Thyroid gland (tissue), 4 donors: Measurements from ENCODE around the gene SDR42E1. TPM values are rescaled to one million over a fixed set of nuclear protein-coding genes. Genes with fewer than 3 reads are reported as not detected.

ENCODE experiments used
- DNase-seq, 2 donors: peaks; one replicate each; pipeline ENCODE4 v3.0.0-alpha.2; 2019
- H3K27ac ChIP-seq, 3 donors: fragments of 200-600 bp; sonication (generic); 1 replicate in 2 of 3; 2 replicates in 1 of 3; pipeline ENCODE4 v1.5.1; 2016 to 2019; ENCODE audit warnings: mild to moderate bottlenecking in 1 of 3, moderate library complexity in 1 of 3
- H3K27me3 ChIP-seq: fragments of 200-600 bp; sonication (generic); one replicate; pipeline ENCODE4 v1.5.1; 2019
- H3K36me3 ChIP-seq, 2 donors: fragments of 200-600 bp; sonication (generic); one replicate each; pipeline ENCODE4 v1.5.1; 2016 to 2019
- H3K4me1 ChIP-seq, 2 donors: fragments of 200-600 bp; sonication (generic); one replicate each; pipeline ENCODE4 v1.5.1; 2017 to 2019
- H3K4me3 ChIP-seq, 3 donors: fragments of 200-600 bp; sonication (generic); replicated peaks in 1 of 3; 1 replicate in 2 of 3; 2 replicates in 1 of 3; pipeline ENCODE4 v1.5.1; 2016; ENCODE audit warnings: mild to moderate bottlenecking in 1 of 3
- H3K9me3 ChIP-seq: fragments of 200-600 bp; sonication (generic); one replicate; pipeline ENCODE4 v1.5.1; 2017
- CTCF ChIP-seq, 6 experiments: fragments of 200-600 bp in 3 of 6; fragments of 450-650 bp in 3 of 6; sonication (generic) in 3 of 6; IDR thresholded peaks; one replicate each; pipeline ENCODE4 v1.5.1; 2016 to 2019; ENCODE audit warnings: antibody characterized with exemption in 6 of 6, mild to moderate bottlenecking in 2 of 6, inconsistent platforms in 1 of 6, moderate library complexity in 1 of 6
- POLR2A ChIP-seq, 2 donors: fragments of 450-650 bp; IDR thresholded peaks; one replicate each; pipeline ENCODE4 v1.6.1; 2017; ENCODE audit warnings: antibody characterized with exemption in 2 of 2, mild to moderate bottlenecking in 2 of 2, moderate library complexity in 1 of 2
- WGBS, 2 donors: methylation state at CpG; one replicate each; pipeline ENCODE4 v1.1.5; 2017; 5-methylcytosine and 5-hydroxymethylcytosine counted together
- intact Hi-C: fragments of 100-400 bp; cut with DNase I; formaldehyde crosslinking; loops from one replicate; pipeline ENCODE4 v1.15.1; 2023
- total RNA-seq, 4 donors: library from RNA; depleted of rRNA; stranded (reverse); fragments of >200 nt; gene quantifications; one replicate each; pipeline ENCODE4 v1.2.3, GENCODE V29; 2016

Gene SDR42E1
- total RNA-seq, 4 donors from 2014 or later: 4.3 to 8.8 (median 8.0) TPM

GRCh38 chr16:81945665-81946064 is 65.6 kb downstream of the SDR42E1 start:
- H3K27me3 ChIP-seq: no peaks in the 10 kb centered on the region
- H3K4me1 ChIP-seq: no peaks in the 10 kb centered on the region
- intact Hi-C loops: no loop called here
- TF ChIP-seq CTCF (IDR thresholded peaks at IDR 0.05) (no peak), POLR2A (IDR thresholded peaks at IDR 0.05) (no peak)
- H3K9me3 ChIP-seq: no peaks in the 10 kb centered on the region
- WGBS, 2 donors: 95% methylated on average over 1 of the region's 1 CpG
- H3K27ac ChIP-seq: no peak overlapping the region
- no peak for DNase-seq
- H3K4me3 ChIP-seq: no peak overlapping the region
- H3K36me3 ChIP-seq: no peaks in the 10 kb centered on the region

- intact Hi-C loops: no loop called here
These were observed 69.2 kb downstream of the SDR42E1 start for GRCh38 chr16:81942007-81942601.

DNA sequence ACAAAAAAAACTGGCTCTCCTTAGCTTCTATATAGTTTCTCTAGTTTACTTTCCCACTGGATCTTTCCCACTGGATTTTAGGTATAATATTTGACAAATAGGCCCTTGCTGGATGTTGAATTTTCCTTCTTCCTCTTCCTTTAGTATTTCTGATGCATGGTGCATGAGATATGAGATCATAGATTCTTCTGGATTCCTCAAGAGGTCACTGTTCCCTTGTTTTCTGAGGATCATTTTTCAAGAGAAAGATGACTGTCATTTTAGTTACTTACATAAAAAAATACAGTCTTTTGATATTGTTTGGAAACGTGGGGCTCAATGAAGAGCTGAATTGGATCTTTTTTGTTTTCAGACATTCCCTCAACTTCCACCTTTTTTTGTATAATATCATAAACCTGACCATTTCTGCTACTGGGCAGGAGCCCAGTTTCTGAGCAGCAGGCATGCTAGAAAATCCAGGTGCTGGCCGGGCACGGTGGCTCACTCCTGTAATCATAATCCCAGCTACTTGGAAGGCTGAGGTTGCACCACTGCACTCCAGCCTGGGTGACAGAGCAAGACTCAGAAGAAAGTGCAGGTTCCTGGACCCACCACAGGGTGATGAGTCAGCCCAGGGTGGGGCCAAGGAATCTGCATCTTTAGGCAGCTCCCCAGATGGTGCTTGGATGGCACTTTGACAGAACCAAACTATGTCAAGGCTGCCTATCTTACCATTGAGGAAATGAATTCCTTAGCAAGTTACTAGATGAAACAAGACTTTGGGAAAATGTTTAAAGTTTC is 70.3 kb downstream of the SDR42E1 start:
- intact Hi-C loops: no loop called here
- Histone ChIP-seq H3K4me3 (no peak overlapping the region), H3K9me3 (no peaks in the 10 kb centered on the region), H3K36me3 (no peaks in the 10 kb centered on the region), H3K27me3 (no peaks in the 10 kb centered on the region), H3K27ac (no peak overlapping the region), H3K4me1 (no peaks in the 10 kb centered on the region)
- WGBS, 2 donors: 45 to 46% methylated on average over 3 of the region's 3 CpGs
- TF ChIP-seq CTCF (IDR thresholded peaks at IDR 0.05) (peak in 3 of 6 experiments; percentile 23 to 36 (median 35)), POLR2A (IDR thresholded peaks at IDR 0.05) (no peak)
- no peak for DNase-seq

More at GRCh38 chr16:81942007-81942601, 69.2 kb downstream of the SDR42E1 start:
- Histone ChIP-seq H3K27ac (no peak overlapping the region), H3K36me3 (no peaks in the 10 kb centered on the region), H3K4me3 (no peak overlapping the region), H3K4me1 (no peaks in the 10 kb centered on the region), H3K9me3 (no peaks in the 10 kb centered on the region), H3K27me3 (no peaks in the 10 kb centered on the region)
- 79 to 84% methylated on average over 7 of the region's 7 CpGs for WGBS, 2 donors
- no peak for DNase-seq
- no peak for TF ChIP-seq POLR2A (IDR thresholded peaks at IDR 0.05)
- TF ChIP-seq CTCF (IDR thresholded peaks at IDR 0.05): no peak

- Histone ChIP-seq H3K9me3 (no peaks in the 10 kb centered on the region), H3K4me1 (no peaks in the 10 kb centered on the region), H3K27me3 (no peaks in the 10 kb centered on the region), H3K4me3 (no peak overlapping the region), H3K27ac (no peak overlapping the region), H3K36me3 (no peaks in the 10 kb centered on the region)
- WGBS, 2 donors: 82 to 83% methylated on average over 7 of the region's 7 CpGs
- DNase-seq: no peak
- intact Hi-C loops: no loop called here
- TF ChIP-seq CTCF (IDR thresholded peaks at IDR 0.05): no peak
- TF ChIP-seq POLR2A (IDR thresholded peaks at IDR 0.05): no peak
These were observed 71.9 kb downstream of the SDR42E1 start for GRCh38 chr16:81939164-81940056.

Other genes with a start within 250 kb of the SDR42E1 start
- 10 to 100 TPM in 2 of 4 donors, 1 to 10 TPM in 2; 9.2 to 12.1 (median 10.3) TPM for gene PLCG2, start 232.2 kb downstream of the SDR42E1 start, total RNA-seq
- gene HSD17B2, start 23.8 kb upstream of the SDR42E1 start, total RNA-seq: not detected
- 10 to 100 TPM; 29.1 to 41.0 (median 34.3) TPM for gene MPHOSPH6, start 158.8 kb upstream of the SDR42E1 start, total RNA-seq